Tibial nerve (tissue), 3 donors: ENCODE measurements around the gene SFTA2.

ENCODE experiments used
- POLR2A ChIP-seq, 2 donors: fragments of 450-650 bp; IDR thresholded peaks; one replicate each; pipeline ENCODE4 v1.6.1; 2017; ENCODE audit warnings: antibody characterized with exemption in 2 of 2, mild to moderate bottlenecking in 2 of 2, moderate library complexity in 2 of 2
- TF ChIP-seq, protein P1 (sequence below), 5 experiments: fragments of 200-600 bp in 3 of 5; fragments of 450-650 bp in 2 of 5; sonication (generic) in 3 of 5; IDR thresholded peaks; one replicate each; pipeline ENCODE4 v1.5.1; 2016 to 2019; ENCODE audit warnings: antibody characterized with exemption in 5 of 5, mild to moderate bottlenecking in 3 of 5, moderate library complexity in 2 of 5

DNA sequence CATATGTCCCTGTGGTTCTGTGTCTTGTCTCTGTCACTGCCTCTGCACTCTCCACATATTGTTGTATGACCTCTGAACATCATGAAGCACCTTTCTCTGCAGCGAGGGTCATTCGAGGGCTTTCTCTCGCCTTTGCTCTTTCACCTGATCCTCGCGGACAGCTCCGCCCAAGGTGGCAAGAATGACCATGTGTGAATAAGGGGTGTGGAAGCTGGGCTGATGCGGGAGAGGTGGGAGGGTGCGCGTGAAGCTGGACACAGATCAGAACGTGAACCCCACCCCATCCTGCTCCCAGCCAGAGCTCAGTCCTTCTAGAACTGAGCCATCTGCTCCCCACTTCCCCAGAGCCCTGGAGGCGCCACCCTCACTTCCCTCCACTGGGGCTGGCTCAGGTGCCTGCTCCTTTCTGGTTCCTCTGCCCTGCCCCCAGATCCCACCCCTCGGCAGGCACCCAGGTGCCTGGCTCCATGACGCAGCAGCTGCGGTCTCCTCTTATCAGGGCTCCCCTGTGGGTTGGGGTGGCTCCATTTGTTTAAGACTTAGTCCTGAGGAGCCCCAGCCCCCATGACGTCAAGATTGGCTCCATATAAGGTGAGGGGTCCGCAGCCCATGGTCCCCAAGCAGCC lies 8.5 kb upstream of the SFTA2 start, which contains the start of gene MUCL3:
- no peak for TF ChIP-seq POLR2A (IDR thresholded peaks at IDR 0.05)
- TF ChIP-seq, protein P1, sequence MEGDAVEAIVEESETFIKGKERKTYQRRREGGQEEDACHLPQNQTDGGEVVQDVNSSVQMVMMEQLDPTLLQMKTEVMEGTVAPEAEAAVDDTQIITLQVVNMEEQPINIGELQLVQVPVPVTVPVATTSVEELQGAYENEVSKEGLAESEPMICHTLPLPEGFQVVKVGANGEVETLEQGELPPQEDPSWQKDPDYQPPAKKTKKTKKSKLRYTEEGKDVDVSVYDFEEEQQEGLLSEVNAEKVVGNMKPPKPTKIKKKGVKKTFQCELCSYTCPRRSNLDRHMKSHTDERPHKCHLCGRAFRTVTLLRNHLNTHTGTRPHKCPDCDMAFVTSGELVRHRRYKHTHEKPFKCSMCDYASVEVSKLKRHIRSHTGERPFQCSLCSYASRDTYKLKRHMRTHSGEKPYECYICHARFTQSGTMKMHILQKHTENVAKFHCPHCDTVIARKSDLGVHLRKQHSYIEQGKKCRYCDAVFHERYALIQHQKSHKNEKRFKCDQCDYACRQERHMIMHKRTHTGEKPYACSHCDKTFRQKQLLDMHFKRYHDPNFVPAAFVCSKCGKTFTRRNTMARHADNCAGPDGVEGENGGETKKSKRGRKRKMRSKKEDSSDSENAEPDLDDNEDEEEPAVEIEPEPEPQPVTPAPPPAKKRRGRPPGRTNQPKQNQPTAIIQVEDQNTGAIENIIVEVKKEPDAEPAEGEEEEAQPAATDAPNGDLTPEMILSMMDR (IDR thresholded peaks at IDR 0.05): no peak
